Measurements from ENCODE around the gene HSF2BP.
"Not testable (repeated sequence)": the region's sequence is repeated elsewhere in the genome, so short reads cannot be mapped to it uniquely, and the experiment has no call there.

HSF2BP gene

GRCh38 chr21:43659136-43660000 lies at the start of gene HSF2BP, which contains the start of gene RRP1B:
Gene HSF2BP, minus strand, starts transcription at chr21:43659488. Its CDS starts 1,392 bp downstream, at chr21:43658096.
Gene RRP1B, plus strand, starts transcription at chr21:43659560. Its CDS starts 105 bp downstream, at chr21:43659665.
- DNase-seq (ENCODE audit: low read depth in 3 of 3, low spot score in 1 of 3) = peak; percentile 35 to 74 (median 61)

- no peak for DNase-seq (ENCODE audit: low read depth in 3 of 3, low spot score in 1 of 3)
Observed at GRCh38 chr21:43708745-43709381, 49.6 kb upstream of the HSF2BP start.

DNA sequence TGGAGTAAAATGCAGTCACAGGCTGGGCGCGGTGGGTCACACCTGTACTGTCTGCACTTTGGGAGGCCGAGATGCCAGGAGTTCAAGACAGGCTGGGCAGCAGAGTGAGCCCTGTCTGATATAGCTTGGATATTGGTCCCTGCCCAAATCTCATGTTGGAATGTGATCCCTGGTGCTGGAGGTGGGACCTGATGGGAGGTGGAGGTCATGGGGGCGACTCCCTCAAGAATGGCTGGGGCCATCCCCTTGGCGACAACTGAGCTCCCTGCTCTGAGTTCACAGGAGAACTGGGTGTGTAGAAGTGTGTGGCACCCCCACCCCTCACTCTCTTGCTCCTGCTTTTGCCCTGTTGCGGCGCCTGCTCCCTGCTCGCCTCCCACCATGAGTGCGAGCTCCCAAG lies 48.2 kb upstream of the HSF2BP start:
- no peak for DNase-seq (ENCODE audit: low read depth in 3 of 3, low spot score in 1 of 3)

GRCh38 chr21:43703035-43703880 lies 44.0 kb upstream of the HSF2BP start:
- DNase-seq (ENCODE audit: low read depth in 3 of 3, low spot score in 1 of 3) = no peak

DNA sequence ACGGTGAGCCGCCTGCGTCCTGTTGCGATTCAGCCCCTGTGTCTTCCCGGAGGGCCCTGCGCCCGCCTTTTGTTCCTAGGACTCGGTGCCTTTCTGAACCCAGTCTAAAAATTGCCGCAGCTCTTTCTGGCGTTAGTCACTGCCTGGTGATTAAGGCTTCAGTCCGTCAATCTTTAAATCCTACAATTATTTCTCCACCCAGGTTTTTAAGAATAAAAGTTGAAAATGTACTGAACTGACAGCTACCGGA lies 43.4 kb upstream of the HSF2BP start:
- DNase-seq (ENCODE audit: low read depth in 3 of 3, low spot score in 1 of 3) = no peak

DNA sequence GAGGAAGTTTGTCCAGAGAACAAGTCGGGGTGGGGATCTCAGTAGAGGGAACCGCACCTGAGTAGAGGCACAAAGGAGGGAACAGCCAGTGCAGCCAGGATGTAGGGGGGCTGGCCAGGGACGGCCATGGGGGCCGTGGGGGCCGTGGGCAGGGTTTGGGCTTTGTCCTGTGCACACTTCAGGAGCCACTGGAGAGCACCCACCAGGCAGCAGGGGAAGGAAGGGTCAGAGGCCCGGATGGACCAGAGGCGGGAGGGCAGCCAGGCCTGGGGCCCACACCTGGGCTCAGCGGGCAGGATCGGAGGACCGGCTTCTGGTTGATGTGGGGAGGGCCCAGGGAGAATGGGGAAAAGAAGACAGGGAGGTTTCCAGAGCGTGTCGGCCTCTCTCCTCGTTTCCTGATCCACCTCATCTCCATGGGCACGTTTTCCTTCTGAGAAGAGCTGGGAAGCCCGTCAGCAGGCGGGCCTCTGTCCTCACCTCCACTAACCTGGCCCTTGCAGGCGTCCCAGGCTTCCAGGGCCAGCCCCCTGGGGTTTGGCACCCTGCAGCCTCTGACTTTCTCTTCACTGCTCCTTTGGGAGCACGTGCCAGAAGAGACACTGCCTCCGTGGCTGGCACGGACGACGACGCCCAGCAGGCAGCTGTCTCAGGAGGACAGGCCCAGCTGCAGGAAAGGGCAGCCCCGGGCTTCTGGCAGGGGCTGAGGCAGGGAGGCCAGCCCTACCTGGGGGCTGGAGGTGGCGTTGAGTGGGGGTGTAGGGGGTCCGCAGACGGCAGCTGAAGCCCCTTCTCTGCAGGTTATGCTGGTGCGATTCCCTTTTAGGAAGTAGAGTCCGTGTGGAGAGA lies 42.9 kb upstream of the HSF2BP start:
- DNase-seq (ENCODE audit: low read depth in 3 of 3, low spot score in 1 of 3) = no peak

DNA sequence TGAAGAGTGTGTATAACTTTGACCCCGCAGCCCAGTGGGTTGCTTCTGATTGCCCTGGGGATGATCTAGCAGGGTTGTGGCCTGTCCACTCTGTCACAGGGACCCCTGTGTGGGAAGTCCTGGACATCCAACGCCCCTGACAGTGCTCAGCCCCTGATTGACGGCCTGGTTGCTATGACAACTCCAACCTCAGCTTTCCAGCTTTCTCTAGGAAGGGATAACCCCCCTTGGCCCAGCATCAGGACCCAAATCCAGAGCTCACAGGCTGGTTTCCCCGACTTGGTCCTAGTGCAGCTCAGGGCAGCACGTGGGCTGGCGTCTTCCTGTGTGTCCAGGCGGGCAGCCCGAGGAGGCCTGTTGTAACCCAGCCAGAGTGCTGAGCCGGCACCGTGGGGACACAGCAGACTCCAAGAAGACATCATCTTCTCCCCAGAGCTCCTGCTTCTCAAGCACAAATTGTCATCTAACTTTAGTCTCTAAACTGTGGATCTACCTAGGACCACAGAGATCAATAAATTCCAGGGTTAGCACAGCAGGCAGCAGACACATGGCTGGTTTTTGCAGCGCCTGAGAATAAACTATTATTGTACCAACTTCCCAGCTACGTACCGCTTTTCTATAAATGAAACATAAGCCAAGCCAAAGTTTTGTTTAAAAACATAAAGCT lies 40.8 kb upstream of the HSF2BP start:
- no peak for DNase-seq (ENCODE audit: low read depth in 3 of 3, low spot score in 1 of 3)

GRCh38 chr21:43699492-43699777 lies 40.1 kb upstream of the HSF2BP start:
- not testable (repeated sequence) for DNase-seq (ENCODE audit: low read depth in 3 of 3, low spot score in 1 of 3)

DNA sequence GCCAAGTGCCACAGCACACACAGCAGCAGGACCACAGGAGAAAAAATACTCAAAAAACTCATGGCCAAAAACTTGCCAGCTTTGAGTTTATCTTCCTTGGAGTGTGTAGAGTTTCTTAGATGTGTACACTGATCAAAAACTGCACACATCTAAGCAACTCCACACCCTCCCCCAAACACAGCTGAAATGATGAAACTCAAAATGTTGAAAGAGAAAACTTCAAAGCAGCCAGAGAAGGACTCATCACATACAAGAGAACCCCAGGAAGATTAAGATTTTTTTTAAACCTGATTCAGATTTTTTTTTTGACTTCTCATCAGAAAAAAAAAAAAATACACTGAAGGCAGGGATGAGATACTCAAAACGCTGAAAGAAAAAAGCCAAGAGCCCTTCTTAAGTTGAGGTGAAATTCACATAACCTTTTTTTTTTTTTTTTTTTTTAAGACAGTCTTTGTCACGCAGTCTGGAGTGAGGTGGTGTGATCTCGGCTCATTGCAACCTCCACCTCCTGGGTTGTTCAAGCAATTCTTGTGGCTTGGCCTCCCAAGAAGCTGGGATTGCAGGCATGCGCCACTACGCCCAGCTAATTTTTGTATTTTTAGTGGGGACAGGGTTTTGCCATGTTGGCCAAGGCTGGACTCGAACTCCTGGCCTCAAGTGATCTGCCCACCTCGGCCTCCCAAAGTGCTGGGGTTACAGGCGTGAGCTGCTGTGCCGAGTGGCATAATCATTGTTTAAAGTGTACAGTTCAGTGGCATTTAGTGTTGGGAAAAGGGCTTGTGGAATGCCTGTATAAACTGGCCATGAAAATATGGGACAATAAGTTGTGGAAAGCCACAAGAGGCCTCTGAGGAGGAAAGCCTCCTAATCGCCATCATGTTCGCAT lies 38.7 kb upstream of the HSF2BP start:
- no peak for DNase-seq (ENCODE audit: low read depth in 3 of 3, low spot score in 1 of 3)

- no peak for DNase-seq (ENCODE audit: low read depth in 3 of 3, low spot score in 1 of 3)
Observed at GRCh38 chr21:43696214-43696613, 36.9 kb upstream of the HSF2BP start.

DNA sequence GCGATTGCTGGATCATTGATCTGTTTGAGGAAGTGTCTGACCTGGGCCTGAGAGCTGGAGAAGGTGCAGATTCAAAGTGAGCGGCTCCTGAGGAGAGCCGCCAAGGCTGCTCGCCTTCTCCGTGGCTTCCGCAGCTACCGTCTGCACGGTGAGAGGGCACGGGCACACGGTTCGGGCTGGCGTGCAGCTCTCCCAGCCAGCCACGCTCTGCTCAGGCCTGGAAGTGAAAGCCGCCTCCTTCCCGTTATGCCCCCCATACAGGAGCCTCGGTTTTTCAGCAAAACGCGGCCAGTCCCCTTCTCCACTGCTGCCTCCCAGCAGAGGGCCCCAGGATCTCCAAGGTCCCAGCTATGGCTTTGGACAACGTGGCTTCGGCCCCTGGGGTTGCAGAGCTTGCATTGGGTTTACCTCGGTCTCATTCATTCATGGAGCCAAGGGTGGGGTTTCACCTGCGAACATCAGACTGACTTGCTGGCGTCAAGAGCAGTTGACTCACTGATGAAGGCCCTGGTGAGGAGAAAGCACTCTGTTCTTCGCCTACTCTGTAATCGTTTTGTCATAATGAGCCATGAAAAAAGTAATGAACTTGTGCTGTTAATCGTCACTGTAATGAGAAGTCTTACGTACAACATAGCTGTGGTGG lies 35.3 kb upstream of the HSF2BP start:
- DNase-seq (ENCODE audit: low read depth in 3 of 3, low spot score in 1 of 3) = no peak

DNA sequence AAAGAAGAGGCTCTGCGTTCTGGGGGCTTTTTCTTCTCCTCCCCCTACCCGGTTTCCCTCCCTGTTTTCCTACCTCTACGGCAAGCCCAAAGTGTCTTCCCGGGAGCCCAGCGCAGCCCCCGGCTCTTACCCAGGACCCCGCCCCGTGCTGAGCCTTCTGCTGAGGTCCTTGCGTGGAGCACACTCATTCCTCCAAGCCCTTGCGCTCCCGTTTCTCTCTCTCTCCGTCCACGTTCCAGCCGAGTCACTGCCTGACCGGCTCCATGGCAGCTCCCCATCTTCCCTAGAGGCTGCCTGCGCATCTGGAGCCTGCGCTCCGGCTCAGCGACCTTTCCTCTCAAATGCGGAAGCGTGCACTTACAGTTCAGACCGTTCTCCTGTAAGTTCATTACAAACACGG lies 34.7 kb upstream of the HSF2BP start:
- no peak for DNase-seq (ENCODE audit: low read depth in 3 of 3, low spot score in 1 of 3)

DNA sequence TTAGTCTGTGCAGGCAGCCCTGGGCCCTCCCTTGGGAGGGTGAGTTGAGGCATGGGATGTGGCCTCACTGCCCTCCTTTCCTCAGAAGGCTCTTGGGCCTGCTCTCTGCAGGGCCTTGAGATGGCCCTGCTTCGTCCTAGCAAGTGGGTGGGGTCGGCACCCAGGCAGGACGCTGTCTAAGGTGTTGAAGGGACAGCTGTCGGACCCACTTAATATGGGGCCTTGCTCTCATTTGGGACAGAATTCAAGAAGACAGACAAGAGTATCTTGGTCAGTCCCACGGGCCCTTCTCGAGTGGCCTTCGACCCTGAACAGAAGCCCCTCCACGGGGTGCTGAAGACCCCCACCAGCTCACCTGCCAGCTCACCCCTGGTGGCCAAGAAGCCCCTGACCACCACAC lies 33.7 kb upstream of the HSF2BP start:
- no peak for DNase-seq (ENCODE audit: low read depth in 3 of 3, low spot score in 1 of 3)

- DNase-seq (ENCODE audit: low read depth in 3 of 3, low spot score in 1 of 3) = no peak
Observed at GRCh38 chr21:43691801-43692200, 32.5 kb upstream of the HSF2BP start.

GRCh38 chr21:43691086-43691795 lies 32.0 kb upstream of the HSF2BP start:
- no peak for DNase-seq (ENCODE audit: low read depth in 3 of 3, low spot score in 1 of 3)

DNA sequence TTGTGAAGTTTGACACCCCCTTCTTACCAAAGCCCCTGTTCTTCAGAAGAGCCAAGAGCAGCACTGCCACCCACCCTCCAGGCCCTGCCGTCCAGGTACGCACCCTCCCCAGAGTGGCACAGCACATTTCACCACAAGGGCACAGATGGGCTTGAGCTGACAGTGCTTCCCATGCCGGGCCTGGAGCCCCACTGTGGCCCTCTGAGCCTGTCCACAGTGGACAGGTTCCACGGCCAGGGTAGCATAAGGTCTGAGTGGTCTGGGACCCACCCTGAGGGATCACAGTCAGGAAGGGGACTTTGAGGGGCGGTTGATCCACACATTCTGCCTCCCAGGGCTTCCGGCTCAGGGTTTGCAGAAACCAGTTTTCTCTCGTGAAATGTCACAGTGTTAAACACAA lies 31.1 kb upstream of the HSF2BP start:
- no peak for DNase-seq (ENCODE audit: low read depth in 3 of 3, low spot score in 1 of 3)

DNA sequence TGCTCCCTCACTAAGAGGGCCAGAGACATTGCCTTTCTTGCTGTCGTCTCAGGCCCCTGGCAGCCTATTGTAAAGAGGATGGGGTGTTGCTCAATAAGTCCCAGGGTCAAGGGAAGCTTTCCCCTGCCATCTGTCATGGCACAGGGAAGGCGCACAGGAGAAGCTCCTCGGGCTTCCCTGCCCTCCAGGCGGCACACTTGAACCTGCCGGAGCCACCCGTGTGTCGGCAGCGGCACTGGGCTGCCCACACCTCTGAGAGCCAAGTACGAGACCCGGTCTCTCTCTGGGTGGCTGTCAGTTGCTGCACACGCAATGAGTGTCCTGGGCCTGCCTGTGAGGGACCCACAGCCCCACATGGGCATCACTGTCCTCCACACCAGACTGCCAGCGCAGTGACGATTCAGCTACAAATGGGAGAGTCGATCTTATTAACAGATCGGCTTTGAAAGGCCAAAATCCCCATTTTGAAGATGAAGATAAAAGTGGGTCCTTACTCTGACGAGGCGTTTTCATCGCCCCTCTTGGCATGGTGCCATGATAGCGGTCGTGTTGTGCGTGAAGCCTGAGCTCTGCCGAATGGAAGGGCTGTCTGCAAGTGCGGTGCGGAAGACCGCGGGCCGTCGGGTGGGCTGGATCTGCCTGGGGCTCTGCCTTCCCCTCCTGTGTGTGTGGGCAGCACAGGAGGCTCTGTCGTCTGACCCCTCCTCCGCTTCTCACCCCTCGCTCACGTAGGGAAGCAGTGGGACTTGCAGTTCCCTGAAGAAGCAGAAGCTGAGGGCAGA lies 30.5 kb upstream of the HSF2BP start:
- no peak for DNase-seq (ENCODE audit: low read depth in 3 of 3, low spot score in 1 of 3)

GRCh38 chr21:43688906-43689305 lies 29.6 kb upstream of the HSF2BP start:
- DNase-seq (ENCODE audit: low read depth in 3 of 3, low spot score in 1 of 3) = no peak
